Measurements from ENCODE around the gene KCNT2.

DNA sequence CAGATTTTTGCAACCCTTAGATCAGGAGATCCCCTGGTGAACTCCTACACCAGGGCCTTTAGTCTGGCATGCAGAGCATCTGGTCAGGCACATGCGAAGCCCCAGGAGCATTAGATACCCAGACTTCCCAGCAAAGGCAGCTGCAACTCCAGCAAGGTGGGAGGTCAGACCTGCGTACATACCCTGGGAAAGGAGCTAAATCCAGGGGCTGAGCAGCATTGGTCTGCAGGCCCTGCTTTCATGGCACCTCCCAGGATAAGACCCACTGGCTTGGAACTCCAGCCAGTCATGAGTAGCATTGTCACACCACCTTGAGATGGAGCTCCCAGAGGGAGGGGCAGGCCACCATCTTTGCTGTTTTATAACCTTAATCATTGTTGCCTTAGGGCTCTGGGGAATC, 92.3 kb downstream of the KCNT2 start:
- TF ChIP-seq, protein P1, sequence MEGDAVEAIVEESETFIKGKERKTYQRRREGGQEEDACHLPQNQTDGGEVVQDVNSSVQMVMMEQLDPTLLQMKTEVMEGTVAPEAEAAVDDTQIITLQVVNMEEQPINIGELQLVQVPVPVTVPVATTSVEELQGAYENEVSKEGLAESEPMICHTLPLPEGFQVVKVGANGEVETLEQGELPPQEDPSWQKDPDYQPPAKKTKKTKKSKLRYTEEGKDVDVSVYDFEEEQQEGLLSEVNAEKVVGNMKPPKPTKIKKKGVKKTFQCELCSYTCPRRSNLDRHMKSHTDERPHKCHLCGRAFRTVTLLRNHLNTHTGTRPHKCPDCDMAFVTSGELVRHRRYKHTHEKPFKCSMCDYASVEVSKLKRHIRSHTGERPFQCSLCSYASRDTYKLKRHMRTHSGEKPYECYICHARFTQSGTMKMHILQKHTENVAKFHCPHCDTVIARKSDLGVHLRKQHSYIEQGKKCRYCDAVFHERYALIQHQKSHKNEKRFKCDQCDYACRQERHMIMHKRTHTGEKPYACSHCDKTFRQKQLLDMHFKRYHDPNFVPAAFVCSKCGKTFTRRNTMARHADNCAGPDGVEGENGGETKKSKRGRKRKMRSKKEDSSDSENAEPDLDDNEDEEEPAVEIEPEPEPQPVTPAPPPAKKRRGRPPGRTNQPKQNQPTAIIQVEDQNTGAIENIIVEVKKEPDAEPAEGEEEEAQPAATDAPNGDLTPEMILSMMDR (IDR thresholded peaks at IDR 0.05), result no peak
- TF ChIP-seq POLR2A (IDR thresholded peaks at IDR 0.05), result no peak

Data from Peyer's patch (tissue), 4 donors.